SK-N-SH (cell line): ENCODE data around the gene CLEC3A. TPM values are rescaled to one million over a fixed set of nuclear protein-coding genes. Genes with fewer than 3 reads are reported as not detected.

Experiments
- CTCF ChIA-PET: fragments of 300-600, 350-600 bp; formaldehyde crosslinking; extraction: SDS; loops from one replicate; lab custom pipeline; 2021; lab: Yijun Ruan, JAX
- POLR2A ChIA-PET: fragments of 350-600 bp; sonication (Branson Sonifier 250); formaldehyde crosslinking; extraction: SDS; loops from one replicate; lab custom pipeline; 2020; ENCODE audit warnings: antibody characterized with exemption, inconsistent platforms; lab: Yijun Ruan, JAX
- DNase-seq: peaks from one replicate; pipeline ENCODE4 v3.0.0; 2012
- H2AFZ ChIP-seq: fragments of 200-600 bp; sonication (generic); 2 replicates; pipeline ENCODE4 v1.8.1; 2016; ENCODE audit warnings: antibody characterized with exemption, mild to moderate bottlenecking, low read depth
- H3F3A ChIP-seq: fragments of 200-600 bp; sonication (generic); replicated peaks from 2 replicates; pipeline ENCODE3; 2016; ENCODE audit warnings: antibody characterized with exemption, mild to moderate bottlenecking; ENCODE audit not compliant: insufficient read depth
- H3K27ac ChIP-seq, 2 experiments: fragments of 200-500 bp in 1 of 2; fragments of 200-600 bp in 1 of 2; sonication (Bioruptor generic) in 1 of 2; sonication (generic), shearing (Covaris generic) in 1 of 2; 2 replicates each; pipeline versions ENCODE4 v1.5.1 to v1.6.1; 2014 to 2016; ENCODE audit warnings: low read depth in 2 of 2, inconsistent platforms in 1 of 2, low read length in 1 of 2, mild to moderate bottlenecking in 1 of 2, mixed read lengths in 1 of 2
- H3K27me3 ChIP-seq: fragments of 200-600 bp; sonication (generic), shearing (Covaris generic); 2 replicates; pipeline ENCODE4 v1.6.1; 2016; ENCODE audit warnings: mixed run types; ENCODE audit not compliant: insufficient read depth
- H3K36me3 ChIP-seq, 2 experiments: fragments of 200-500 bp in 1 of 2; fragments of 200-600 bp in 1 of 2; sonication (Bioruptor generic) in 1 of 2; sonication (generic) in 1 of 2; replicated peaks in 1 of 2; 2 replicates each; pipeline versions ENCODE3 to v1.5.1; 2014 to 2016; ENCODE audit warnings: low read length in 1 of 2, mild to moderate bottlenecking in 1 of 2; ENCODE audit not compliant: insufficient read depth in 2 of 2, control insufficient read depth in 1 of 2
- H3K4me1 ChIP-seq, 2 experiments: fragments of 200-500 bp in 1 of 2; fragments of 200-600 bp in 1 of 2; sonication (Bioruptor generic) in 1 of 2; sonication (generic), shearing (Covaris generic) in 1 of 2; 2 replicates each; pipeline versions ENCODE4 v1.5.1 to v1.6.1; 2014 to 2016; ENCODE audit warnings: low read depth in 1 of 2, low read length in 1 of 2, mixed run types in 1 of 2; ENCODE audit not compliant: insufficient read depth in 2 of 2, control insufficient read depth in 1 of 2
- H3K4me2 ChIP-seq: fragments of 200-600 bp; sonication (generic), shearing (Covaris generic); 2 replicates; pipeline ENCODE4 v1.6.1; 2017; ENCODE audit warnings: mixed run types
- H3K4me3 ChIP-seq, 2 experiments: fragments of 200-500 bp in 1 of 2; fragments of 200-600 bp in 1 of 2; sonication (Bioruptor generic) in 1 of 2; sonication (generic), shearing (Covaris generic) in 1 of 2; 2 replicates each; pipeline versions ENCODE4 v1.5.1 to v1.8.1; 2014 to 2016; ENCODE audit warnings: low read depth in 2 of 2, inconsistent platforms in 1 of 2, low read length in 1 of 2, mild to moderate bottlenecking in 1 of 2, mixed read lengths in 1 of 2, moderate library complexity in 1 of 2
- H3K79me2 ChIP-seq: fragments of 200-600 bp; sonication (generic); 2 replicates; pipeline ENCODE4 v1.8.1; 2017; ENCODE audit warnings: mild to moderate bottlenecking; ENCODE audit not compliant: insufficient read depth
- H3K9ac ChIP-seq: fragments of 200-600 bp; sonication (generic); 2 replicates; pipeline ENCODE4 v1.6.1; 2017; ENCODE audit warnings: mixed run types
- H3K9me2 ChIP-seq: fragments of 200-600 bp; sonication (generic); 2 replicates; pipeline ENCODE4 v1.6.1; 2017; ENCODE audit warnings: mixed run types
- H3K9me3 ChIP-seq: fragments of 200-600 bp; sonication (generic); 2 replicates; pipeline ENCODE4 v1.6.1; 2017; ENCODE audit warnings: mixed run types, mild to moderate bottlenecking, moderate library complexity
- H4K20me1 ChIP-seq: fragments of 200-600 bp; sonication (generic); 2 replicates; pipeline ENCODE4 v1.6.1; 2017; ENCODE audit warnings: mild to moderate bottlenecking, mixed run types; ENCODE audit not compliant: insufficient read depth
- CTCF ChIP-seq: fragments of 200-600 bp; sonication (generic); IDR thresholded peaks from 2 replicates; pipeline ENCODE4 v1.6.1; 2017; ENCODE audit warnings: antibody characterized with exemption, mild to moderate bottlenecking, moderate library complexity
- ELF1 ChIP-seq: IDR thresholded peaks from 2 replicates; pipeline ENCODE4 v1.4.0; 2012
- FOSL2 ChIP-seq: IDR thresholded peaks from 2 replicates; pipeline ENCODE4 v1.4.0; 2012; ENCODE audit warnings: low read depth, mild to moderate bottlenecking, moderate library complexity, borderline replicate concordance
- GABPA ChIP-seq: IDR thresholded peaks from 2 replicates; pipeline ENCODE4 v1.4.0; 2012; ENCODE audit warnings: low read depth, mild to moderate bottlenecking
- MAX ChIP-seq: IDR thresholded peaks from 2 replicates; pipeline ENCODE4 v1.4.0; 2012; ENCODE audit warnings: low read depth
- POLR2AphosphoS5 ChIP-seq: IDR thresholded peaks from 2 replicates; pipeline ENCODE4 v1.6.1; 2012; ENCODE audit warnings: low read depth, low read length
- RCOR1 ChIP-seq: fragments of 150-350 bp; IDR thresholded peaks from 2 replicates; pipeline ENCODE4 v1.6.1; 2017; ENCODE audit warnings: antibody characterized with exemption, low read length
- RFX5 ChIP-seq: IDR thresholded peaks from 2 replicates; pipeline ENCODE4 v1.6.1; 2012; ENCODE audit warnings: mild to moderate bottlenecking, improper control_type of control experiment, low read length
- RXRA ChIP-seq: IDR thresholded peaks from 2 replicates; pipeline ENCODE4 v1.4.0; 2012; ENCODE audit warnings: low read depth, mild to moderate bottlenecking, borderline replicate concordance
- SIN3A ChIP-seq: IDR thresholded peaks from 2 replicates; pipeline ENCODE4 v1.6.1; 2012; ENCODE audit warnings: low read depth, mild to moderate bottlenecking, low read length, moderate library complexity, borderline replicate concordance
- SMC3 ChIP-seq: IDR thresholded peaks from 2 replicates; pipeline ENCODE4 v1.6.1; 2012; ENCODE audit warnings: low read depth, low read length, improper control_type of control experiment
- TAF1 ChIP-seq: IDR thresholded peaks from 2 replicates; pipeline ENCODE4 v1.6.1; 2012; ENCODE audit warnings: low read depth, mild to moderate bottlenecking, low read length, moderate library complexity, borderline replicate concordance
- TCF12 ChIP-seq: IDR thresholded peaks from 2 replicates; pipeline ENCODE4 v1.4.0; 2012
- TEAD4 ChIP-seq: IDR thresholded peaks from 2 replicates; pipeline ENCODE4 v1.4.0; 2012; ENCODE audit warnings: mild to moderate bottlenecking, borderline replicate concordance; ENCODE audit not compliant: insufficient read depth
- USF1 ChIP-seq: IDR thresholded peaks from 2 replicates; pipeline ENCODE4 v1.4.0; 2012; ENCODE audit warnings: low read depth, borderline replicate concordance
- YY1 ChIP-seq: IDR thresholded peaks from 2 replicates; pipeline ENCODE4 v1.4.0; 2012; ENCODE audit warnings: low read depth, mild to moderate bottlenecking
- WGBS: methylation state at CpG from one replicate; pipeline ENCODE4 v1.1.6; 2017; ENCODE audit warnings: low lambda C conversion rate; 5-methylcytosine and 5-hydroxymethylcytosine counted together
- polyA plus RNA-seq, 3 experiments: library from polyadenylated mRNA; depleted of rRNA; stranded (reverse); fragments of >200 nt; gene quantifications; 2 replicates each; pipeline ENCODE4 v1.2.3, GENCODE V29; 2012
- TF ChIP-seq, protein P1 (sequence below): IDR thresholded peaks from 2 replicates; pipeline ENCODE4 v1.4.0; 2012; ENCODE audit warnings: low read depth, borderline replicate concordance

Gene CLEC3A
- polyA plus RNA-seq, 1 of the 3 experiments (the other 2 are of a cell fraction): 0.03 TPM

DNA sequence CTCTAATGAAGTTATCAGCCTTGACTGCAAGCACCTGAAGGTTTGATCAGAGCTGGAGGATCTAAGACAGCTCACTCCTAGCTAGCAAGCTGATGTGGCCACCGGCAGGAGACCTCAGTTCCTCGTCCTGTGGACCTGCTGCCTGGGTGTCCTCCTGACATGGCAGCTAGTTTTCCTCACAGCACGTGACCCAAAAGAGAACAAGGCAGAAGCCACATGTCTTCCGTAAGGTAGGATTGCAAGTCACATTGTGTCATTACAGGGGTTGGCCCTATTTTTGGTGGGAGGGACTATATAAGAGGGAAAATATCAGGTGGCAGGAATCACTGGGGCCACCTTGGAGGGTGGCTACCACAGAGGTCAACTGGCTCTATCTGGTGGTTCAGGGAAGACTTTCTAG is 59.0 kb downstream of the CLEC3A start:
- no peaks in the 10 kb centered on the region for H3K4me1 ChIP-seq
- H2AFZ ChIP-seq: no peak overlapping the region
- H3K27ac ChIP-seq: no peak overlapping the region
- whole genome bisulfite sequencing: 60% methylated on average over 2 of the region's 4 CpGs
- H3K9me3 ChIP-seq: no peaks in the 10 kb centered on the region
- TF ChIP-seq SMC3 (no peak), USF1 (no peak), FOSL2 (no peak), CTCF (no peak), RXRA (no peak), MAX (no peak), RFX5 (no peak), GABPA (no peak), TEAD4 (no peak), YY1 (no peak), ELF1 (no peak), TAF1 (no peak), POLR2AphosphoS5 (no peak), RCOR1 (no peak), SIN3A (no peak), TCF12 (no peak)
- TF ChIP-seq, protein P1, sequence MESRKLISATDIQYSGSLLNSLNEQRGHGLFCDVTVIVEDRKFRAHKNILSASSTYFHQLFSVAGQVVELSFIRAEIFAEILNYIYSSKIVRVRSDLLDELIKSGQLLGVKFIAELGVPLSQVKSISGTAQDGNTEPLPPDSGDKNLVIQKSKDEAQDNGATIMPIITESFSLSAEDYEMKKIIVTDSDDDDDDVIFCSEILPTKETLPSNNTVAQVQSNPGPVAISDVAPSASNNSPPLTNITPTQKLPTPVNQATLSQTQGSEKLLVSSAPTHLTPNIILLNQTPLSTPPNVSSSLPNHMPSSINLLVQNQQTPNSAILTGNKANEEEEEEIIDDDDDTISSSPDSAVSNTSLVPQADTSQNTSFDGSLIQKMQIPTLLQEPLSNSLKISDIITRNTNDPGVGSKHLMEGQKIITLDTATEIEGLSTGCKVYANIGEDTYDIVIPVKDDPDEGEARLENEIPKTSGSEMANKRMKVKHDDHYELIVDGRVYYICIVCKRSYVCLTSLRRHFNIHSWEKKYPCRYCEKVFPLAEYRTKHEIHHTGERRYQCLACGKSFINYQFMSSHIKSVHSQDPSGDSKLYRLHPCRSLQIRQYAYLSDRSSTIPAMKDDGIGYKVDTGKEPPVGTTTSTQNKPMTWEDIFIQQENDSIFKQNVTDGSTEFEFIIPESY: no peak
- H3K36me3 ChIP-seq: no peaks in the 10 kb centered on the region
- H3K79me2 ChIP-seq: no peaks in the 10 kb centered on the region
- H4K20me1 ChIP-seq: no peaks in the 10 kb centered on the region
- H3K4me3 ChIP-seq: no peak overlapping the region
- POLR2A ChIA-PET: no interaction called here
- DNase-seq: no peak
- no peaks in the 10 kb centered on the region for H3F3A ChIP-seq
- CTCF ChIA-PET: no interaction called here
- no peaks in the 10 kb centered on the region for H3K27me3 ChIP-seq
- H3K4me2 ChIP-seq: no peak overlapping the region
- H3K9me2 ChIP-seq: no peaks in the 10 kb centered on the region
- no peak overlapping the region for H3K9ac ChIP-seq

Other genes with a start within 250 kb of the CLEC3A start
- 52.5 and 62.2 TPM in 2 replicates for gene VAT1L, start 234.0 kb upstream of the CLEC3A start, polyA plus RNA-seq (2012; rRNA removed)
- 7.5 and 10.8 TPM in 2 replicates for gene WWOX, start 77.1 kb downstream of the CLEC3A start, polyA plus RNA-seq (2012; rRNA removed)